DMS 273 (cell line): ENCODE results near the gene AVL9.
"Not testable (repeated sequence)": the region's sequence is repeated elsewhere in the genome, so short reads cannot be mapped to it uniquely, and the experiment has no call there.

Source experiments
- DNase-seq: peaks from one replicate; lab custom pipeline; 2025; ENCODE audit not compliant: unreplicated experiment; lab: John Stamatoyannopoulos, UW

The AVL9 gene

DNA sequence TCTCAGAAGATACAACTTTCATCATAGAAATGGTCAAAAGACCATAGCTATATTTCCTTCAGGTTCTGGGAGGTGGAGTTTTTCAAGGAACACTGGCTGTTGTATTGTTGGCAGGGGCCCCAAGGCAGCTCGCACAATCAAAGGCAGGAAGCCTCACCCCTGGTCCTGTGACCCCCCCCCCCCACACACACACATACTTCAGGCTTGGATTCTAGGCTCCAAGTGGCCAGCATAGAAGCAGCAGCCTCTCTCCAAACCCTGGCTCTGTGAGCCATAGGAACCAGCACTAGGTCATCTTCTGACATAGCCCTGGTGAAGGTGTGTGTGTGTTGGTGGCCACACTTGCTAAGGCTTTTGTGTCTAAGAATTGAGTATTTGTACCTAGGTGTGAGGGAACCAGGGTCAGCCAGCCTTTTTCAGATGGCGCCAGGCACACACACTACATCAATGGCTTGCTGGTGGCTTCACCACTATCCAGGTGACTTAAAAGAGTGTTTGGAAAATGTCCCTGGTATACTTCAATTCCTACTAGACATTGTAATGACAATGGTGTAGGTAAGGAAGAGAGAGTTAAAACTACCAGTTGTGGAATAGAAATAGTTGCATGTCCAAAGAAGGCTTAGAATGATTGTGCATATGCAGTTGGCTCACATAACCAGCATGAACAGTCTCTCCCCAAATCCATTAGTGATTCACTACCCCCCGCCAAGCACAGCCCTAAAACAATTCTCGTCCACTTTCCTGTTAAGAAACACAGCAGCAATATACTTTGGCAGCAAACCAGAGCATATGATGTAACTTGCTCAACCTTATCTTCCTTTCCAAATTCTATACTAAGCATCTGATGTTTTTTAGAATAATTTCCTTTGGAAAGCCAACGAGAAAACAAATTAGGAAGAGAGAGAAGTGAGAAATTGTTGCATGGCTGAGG, 91.3 kb downstream of the AVL9 start:
- DNase-seq = peak; percentile 44

DNA sequence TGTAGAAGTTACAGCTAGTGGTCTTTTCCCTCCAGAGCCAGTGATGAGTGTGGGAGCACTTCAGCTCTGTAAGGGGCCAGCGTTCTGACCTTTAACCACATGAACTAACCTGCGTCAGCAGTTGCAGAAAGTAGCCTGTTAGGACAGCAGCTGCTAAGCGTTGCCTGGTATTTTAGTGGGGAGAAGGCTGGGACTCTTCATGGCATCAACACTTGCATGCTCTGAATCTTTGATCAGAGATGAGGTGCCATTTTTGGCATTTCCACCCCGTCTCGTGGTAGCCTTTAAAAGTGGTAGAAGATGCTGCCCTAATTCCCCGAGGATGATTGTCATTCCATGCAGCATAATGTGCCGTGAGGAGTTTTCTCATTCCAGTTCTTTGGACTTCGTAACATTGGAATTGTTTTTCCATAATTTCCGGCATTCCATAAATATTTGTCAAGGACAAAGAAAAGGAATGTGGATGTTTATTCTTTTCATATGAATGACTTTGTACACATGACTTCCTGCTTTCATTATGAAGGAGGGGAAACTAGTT, 92.2 kb downstream of the AVL9 start:
- no peak for DNase-seq

DNA sequence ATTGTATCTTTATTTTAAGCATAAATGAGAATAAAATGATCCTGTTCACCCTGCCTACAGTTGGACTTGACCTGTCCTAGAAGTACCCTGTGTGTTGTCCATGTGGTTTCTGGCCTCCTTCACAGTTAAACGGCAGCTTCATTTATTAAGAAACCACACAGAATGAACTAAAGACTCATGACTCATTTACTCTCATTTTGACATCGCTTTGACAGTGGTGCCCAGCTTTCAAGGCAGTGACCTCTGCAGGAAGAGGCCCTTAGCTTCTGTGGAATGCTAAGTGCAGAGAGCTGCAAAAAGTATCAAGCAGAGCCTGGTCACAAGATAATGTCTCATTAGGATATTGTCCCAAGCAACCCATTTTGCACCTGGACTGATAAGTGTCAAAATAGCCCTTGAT, 93.4 kb downstream of the AVL9 start:
- no peak for DNase-seq

DNA sequence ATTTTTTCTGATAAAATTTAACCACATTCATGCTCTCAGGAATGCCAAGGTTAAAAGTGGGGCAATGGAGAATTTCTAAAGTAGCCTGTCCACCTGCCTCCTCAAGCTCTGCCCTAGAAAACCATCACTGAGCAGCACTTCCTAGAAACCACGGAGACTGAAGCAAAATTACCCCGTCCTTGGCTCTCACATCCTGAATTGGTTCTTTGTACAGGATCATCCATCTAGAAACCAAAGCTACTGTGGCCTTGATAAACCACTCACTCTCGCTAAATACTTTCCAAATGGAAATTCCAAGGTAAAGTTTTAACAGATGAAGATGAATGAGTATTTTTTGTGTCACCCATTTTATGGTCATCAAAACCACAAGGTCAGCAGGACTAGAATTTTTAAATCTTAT, 96.6 kb downstream of the AVL9 start:
- DNase-seq = no peak

DNA sequence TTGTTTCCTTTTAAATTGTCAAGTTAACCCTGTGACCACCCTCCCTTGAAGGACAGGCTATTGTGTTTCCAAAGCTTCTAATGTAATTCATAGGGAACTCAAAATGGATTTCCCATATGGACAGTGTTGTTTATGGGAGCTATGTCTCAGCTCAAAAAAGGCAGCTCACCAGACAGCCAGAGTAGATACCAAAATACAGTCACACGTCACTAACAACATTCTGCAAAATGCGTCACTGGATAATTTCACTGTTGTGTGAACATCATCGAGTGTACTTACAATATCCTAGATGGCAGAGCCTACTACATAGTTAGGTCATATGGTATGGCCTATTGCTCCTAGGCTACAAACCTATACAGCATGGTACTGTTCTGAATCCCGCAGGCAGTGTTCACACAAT, 97.4 kb downstream of the AVL9 start:
- no peak for DNase-seq

DNA sequence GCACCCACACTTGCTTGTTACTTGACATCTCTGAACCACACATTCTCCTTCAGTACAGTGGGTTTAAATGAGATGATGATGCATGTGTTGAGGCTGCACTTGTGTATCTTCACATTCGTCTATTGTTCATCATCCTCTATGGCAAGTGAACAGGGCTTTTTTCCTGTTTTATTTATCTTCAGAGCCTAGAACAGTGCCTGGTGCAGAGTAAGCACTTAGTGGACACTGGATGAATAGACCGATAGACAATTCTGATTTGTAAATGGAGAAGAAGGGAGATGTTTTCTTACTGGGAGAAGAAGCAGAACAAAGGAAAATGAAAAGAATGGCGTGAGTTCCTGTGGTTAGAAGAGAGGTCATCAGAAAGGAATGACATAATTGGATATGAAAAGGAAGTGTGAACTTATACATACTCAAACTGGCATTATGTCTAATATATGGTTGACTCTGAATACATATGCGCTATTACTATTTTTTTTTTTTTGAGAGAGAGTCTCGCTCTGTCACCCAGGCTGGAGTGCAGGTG, 99.7 kb downstream of the AVL9 start:
- DNase-seq = no peak

DNA sequence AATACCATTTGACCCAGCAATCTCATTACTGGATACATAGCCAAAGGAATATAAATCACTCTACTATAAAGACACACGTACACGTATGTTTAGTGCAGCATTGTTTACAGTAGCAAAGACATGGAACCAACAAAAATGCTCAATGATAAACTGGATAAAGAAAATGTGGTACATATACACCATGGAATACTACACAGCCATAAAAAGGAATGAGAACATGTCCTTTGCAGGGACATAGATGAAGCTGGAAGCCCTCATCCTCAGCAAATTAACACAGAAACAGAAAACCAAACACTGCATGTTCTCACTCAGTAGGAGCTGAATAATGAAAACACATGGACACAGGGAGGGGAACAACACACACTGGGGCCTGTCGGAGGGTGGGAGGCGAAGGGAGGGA, 105.9 kb downstream of the AVL9 start:
- DNase-seq = not testable (repeated sequence)

DNA sequence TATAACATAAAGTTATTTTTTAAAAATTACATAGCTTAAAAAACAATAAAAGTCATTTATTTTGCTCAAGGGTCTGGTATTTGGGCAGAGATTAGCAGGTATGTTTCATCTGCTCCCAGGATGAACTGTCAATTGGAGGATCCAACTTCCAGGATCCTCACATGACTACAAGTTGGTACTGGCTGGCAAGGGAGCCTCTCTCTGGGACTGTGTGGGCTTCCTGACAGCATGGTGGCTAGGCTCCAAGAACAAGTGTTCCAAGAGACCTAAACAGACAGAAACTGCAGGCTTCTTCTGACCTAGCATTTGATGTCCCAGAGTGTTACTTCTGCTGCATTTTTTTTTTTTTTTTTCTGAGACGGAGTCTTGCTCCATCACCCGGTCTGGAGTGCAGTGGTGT, 107.2 kb downstream of the AVL9 start:
- peak; percentile 10 for DNase-seq

DNA sequence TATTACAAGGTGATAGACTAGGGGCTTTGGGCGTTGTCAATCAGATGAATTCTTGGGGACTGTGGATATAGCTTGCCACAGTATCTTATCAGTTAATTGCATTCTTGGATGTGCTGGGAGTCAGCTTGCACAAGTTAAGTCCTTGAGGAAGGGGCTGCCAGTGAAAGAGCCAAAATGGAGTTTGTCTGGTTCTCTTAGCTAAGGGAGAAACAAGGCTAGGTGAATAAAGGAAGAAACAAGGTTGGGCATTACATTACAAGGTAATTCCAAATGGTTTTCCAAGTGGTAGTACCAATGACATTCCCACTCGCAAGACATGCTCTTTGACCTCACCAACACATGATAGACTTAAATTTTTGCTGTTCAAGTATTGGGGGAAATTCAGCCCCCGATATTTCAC, 108.2 kb downstream of the AVL9 start:
- DNase-seq = not testable (repeated sequence)

DNA sequence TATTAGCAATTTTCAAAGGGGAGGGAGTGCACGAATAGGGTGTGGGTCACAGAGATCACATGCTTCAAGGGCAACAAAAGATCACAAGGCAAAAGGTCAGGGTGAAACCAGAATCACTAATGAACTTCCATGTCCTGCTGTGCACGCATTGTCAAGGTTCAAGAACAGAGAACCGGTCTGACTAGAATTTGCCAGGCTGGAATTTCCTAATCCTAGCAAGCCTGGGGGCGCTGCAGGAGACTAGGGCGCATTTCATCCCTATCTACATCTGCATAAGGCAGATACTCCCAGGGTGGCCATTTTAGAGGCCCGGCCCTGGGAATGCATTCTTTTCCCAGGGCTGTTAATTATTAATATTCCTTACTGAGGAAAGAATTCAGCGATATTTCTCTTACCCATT, 108.8 kb downstream of the AVL9 start:
- not testable (repeated sequence) for DNase-seq

DNA sequence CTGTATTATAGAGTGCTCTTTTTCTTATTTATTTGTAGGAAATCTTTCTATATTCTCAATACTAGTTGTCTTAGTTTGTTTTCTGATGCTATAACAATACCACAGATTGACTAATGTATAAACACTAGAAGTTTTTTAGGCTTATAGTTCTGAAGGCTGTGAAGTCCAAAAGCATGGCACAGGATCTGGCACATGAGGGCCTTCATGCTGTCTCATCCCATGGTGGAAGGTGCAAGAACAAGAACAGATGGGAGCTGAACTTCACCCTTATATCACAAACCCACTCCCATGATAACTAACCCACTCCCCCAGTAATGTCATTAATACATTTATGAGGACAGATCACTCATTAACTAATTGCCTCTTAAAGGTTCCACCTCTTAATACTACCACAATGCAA, 109.7 kb downstream of the AVL9 start:
- no peak for DNase-seq

DNA sequence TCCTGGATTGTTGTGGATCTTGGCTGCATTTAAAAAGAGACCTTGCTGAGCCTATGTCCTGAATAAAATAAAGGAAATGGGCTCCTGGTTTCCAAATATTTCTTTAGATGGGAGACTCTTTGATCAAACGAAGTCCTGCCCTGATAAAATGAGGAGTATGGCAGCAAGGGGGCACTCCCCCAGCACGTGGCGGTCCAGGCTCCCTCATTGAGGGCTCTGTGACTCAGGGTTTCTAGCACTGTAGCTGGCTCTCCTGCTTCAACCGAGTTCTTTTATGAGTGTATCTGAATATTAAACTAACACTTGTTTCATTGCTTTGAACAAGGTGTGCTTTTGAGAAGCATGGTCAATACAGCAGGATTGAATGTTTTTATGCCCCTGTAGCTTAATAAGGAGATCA, 114.2 kb downstream of the AVL9 start:
- no peak for DNase-seq

DNA sequence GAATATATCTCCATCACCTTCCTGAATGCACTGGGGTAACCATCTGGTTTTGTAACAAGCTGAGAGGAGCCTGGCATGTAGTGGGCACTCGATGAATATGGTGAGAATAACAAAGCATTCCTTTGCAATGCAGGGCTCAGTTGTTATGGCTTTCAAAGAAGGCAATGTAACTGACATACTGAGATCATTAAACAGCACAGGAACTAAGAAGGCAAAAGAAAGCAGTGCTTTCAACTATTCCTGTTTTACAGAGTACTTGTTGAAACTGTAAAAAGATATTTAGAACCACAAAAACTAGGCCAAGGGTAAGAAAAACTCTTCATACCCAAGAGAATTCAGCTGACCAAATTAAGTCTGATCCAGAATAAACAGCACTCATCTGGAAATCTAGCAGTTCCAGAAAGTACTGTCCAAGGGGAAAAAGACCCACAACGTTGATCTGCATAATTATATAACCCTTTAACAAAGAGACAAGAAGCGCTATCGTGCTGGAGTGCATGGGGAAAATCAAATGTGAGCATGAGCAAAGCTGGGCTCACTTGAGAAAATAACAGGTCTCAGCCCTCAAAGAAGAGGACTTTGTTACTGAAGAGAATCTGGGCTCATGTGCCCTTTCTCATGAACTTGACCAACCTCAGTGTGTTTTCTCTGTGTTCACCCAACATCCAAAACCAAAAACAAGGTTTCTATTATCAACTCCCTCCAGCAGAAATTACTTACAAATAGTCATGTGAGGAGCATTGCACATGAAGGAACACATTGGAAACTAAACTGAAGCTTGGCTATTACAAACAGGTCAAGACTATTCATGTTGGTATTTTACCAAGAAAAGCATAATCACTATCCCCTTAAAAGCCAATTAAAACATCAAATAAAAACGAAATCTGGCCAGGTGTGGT, 116.2 kb downstream of the AVL9 start:
- no peak for DNase-seq

DNA sequence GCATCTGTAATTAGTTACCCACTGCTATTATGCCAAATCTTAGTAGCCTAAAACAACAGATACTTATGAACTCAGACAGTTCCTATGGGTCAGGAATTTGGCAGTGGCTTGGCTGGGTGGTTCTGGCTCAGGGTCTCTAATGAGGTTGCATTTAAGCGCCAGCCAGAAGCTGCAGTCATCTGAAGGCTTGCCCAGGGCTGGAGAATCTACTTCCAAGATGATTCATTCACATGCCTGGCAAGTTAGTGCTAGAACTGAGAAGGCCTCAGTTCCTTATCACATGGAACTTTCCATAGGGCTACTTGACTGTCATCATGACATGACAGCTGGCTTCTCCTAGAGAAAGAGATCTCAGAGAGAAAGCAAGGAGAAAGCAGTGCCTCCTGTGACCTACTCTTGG, 121.3 kb downstream of the AVL9 start:
- DNase-seq = no peak

DNA sequence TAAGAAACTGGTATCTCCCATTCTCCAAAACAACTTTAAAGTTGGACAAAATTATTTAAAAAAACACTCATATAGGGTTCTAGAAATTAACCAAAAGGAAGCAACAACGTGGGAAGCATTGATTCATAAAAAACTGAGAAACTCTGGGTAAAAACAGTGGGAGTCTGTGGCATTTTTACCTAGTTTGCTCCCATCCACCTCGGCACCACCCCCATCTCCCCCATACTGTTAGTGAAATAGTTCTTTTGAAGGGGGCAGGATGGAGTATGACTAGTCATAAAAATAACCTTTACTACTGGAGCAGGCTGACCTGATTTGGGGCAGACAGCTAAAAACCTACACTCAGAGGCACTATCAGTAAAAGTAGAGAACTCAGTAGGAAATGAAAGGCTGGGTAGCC, 123.2 kb downstream of the AVL9 start:
- DNase-seq = no peak

DNA sequence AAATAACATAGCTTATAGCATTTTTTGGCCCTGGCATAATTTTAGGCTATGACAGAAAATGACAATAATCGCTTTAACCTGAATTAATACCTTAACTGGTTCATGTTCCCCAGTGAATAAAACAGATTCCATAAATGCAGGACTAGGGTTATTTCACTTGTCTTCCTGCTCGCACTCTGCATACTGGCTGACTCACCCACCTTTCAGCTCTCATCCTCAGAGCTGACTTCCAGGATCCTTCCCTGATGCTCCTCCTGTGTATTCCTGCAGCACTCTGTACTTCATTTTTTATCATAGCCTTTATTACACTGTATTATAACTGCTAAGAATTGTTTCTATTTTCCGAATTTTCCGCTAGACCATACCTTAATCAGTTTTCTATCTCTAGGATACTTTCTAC, 123.7 kb downstream of the AVL9 start:
- DNase-seq = no peak

DNA sequence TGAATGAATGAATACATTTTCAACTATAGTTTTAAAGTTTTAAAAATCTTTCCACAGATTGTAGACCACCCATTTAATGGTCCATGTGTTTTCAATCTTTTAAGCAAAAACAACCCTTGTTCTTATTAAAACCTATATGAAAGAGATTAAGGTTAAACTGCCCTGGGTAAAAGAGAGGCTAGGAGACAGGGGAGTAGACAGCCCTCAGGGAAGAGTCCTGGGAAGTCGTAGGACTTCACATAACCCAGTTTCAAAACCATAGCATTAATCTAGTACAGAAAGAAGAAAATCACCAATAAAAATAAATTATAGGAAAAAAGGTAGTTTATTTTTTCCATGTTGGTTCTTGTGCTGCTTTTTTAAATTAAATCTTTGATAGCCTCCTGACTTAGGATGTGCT, 124.1 kb downstream of the AVL9 start:
- DNase-seq = not testable (repeated sequence)

DNA sequence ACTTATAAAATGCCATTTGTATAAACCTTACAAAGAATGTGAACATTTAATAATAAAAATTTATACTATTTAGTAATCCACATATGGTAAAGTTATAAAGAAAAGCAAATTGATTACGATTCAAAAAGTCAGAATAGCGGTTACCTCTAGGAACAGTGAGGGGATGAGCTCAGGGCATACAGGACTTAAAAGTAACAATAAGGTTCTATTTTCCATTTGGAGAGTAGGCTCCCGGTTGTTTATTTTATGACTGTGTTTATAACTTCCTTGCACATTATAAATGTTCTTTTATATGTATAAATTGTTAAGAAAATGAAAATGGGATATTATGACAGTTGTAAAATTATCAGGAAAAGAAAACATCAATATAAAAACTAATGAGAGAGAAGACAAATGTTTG, 135.7 kb downstream of the AVL9 start:
- no peak for DNase-seq

DNA sequence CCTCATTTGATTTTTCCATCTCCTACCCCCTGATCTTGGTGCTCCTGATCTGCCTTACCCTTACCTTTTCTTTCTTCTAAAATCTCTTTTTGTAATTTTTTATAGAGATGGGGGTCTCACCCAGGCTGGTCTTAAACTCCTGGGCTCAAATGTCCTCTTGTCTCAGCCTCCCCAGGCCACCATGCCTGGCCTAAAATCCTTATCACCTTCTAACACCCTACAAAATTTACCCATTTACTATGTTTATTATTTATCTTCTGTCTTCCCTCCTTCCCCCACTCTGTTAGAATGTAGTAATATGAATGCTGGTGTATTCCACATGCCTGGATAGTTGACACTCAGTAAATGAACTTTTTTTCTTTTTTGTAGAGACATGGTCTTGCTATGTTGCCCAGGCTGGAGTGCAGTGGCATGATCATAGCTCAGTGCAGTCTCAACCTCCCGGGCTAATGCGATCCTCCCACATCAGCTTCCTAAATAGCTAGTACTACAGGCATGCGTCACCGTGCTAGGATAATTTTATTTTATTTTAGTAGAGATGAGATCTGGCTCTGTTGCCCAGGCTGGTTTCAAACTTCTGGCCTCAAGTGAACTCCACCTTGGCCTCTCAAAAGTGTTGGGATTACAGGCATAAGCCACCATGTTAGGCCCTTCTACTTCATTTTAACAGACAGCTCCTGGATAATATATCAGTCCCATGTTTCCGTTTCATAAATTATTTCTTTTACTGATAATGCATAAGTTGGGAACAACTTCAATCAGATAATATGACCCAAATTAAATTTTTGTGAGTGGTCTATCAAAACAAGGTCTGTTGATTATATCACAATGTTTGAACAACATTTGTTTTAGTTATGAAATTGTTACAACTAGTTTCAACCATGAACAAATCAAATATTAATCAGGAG, 136.6 kb downstream of the AVL9 start:
- not testable (repeated sequence) for DNase-seq

DNA sequence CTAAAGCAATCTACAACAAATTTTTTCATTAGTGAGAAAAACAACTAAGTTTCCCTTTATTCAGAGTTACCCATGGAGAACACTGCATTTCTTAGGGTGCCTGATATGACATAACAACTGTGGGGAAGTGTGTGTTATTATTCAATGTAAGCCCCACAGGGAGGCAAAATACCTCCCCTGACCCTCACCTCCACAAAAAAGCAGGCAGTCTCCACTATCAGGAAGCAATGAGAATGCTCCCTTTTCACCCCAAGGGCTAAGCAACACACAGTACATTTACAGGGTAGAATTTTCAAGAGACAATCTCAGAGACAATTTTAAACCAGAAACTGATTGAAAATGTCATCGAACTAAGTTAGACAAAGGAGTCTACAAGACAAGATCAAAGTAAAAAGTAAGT, 138.2 kb downstream of the AVL9 start:
- not testable (repeated sequence) for DNase-seq
